Endothelial cell of umbilical vein (primary cell): ENCODE data around the gene ALOX15. TPM values are rescaled to one million over a fixed set of nuclear protein-coding genes. Genes with fewer than 3 reads are reported as not detected.

Experiments
- BruUV-seq: library from RNA; stranded (reverse); fragments of 400-500 nt; replicated peaks from 2 replicates; lab custom pipeline; 2021; lab: Mats Ljungman, UMichigan
- CTCF ChIA-PET: fragments of 300-600, 350-600 bp; sonication (Branson Sonifier 250); formaldehyde crosslinking; loops from one replicate; lab custom pipeline; 2021; ENCODE audit warnings: antibody characterized with exemption, inconsistent platforms; lab: Charles Lee
- POLR2A ChIA-PET: fragments of 300-600, 350-600 bp; sonication (Branson Sonifier 250); formaldehyde crosslinking; loops from one replicate; lab custom pipeline; 2021; ENCODE audit warnings: antibody characterized with exemption, inconsistent platforms; lab: Charles Lee
- DNase-seq: peaks from one replicate; pipeline ENCODE4 v3.0.0-alpha.2; 2011; ENCODE audit warnings: low read depth, low spot score
- FAIRE-seq: peaks from 2 replicates; lab custom pipeline; 2011; peaks lifted over from hg19 to GRCh38; lab: Jason Lieb, UNC
- H2AFZ ChIP-seq: 2 replicates; pipeline ENCODE4 v1.6.0; 2012; ENCODE audit warnings: low read depth, low read length, control low read depth, inconsistent platforms
- H3K27ac ChIP-seq: 2 replicates; pipeline ENCODE4 v1.5.1; 2011; ENCODE audit warnings: low read depth, mild to moderate bottlenecking, control low read depth, low read length, moderate library complexity; ENCODE audit not compliant: insufficient read depth
- H3K27me3 ChIP-seq, 2 experiments: 2 replicates each; pipeline versions ENCODE4 v1.6.0 to v1.6.1; 2011; ENCODE audit warnings: low read length in 2 of 2, mixed read lengths in 1 of 2; ENCODE audit not compliant: control insufficient read depth in 2 of 2, insufficient read depth in 2 of 2
- H3K36me3 ChIP-seq, 2 experiments: 2 replicates in 1 of 2; 3 replicates in 1 of 2; pipeline ENCODE4 v1.5.1; 2011; ENCODE audit warnings: low read length in 2 of 2, mild to moderate bottlenecking in 1 of 2, moderate library complexity in 1 of 2; ENCODE audit not compliant: control insufficient read depth in 2 of 2, insufficient read depth in 2 of 2; ENCODE audit errors: extremely low read depth in 1 of 2
- H3K4me1 ChIP-seq: 3 replicates; pipeline ENCODE4 v1.5.1; 2011; ENCODE audit warnings: mild to moderate bottlenecking, low read length; ENCODE audit not compliant: control insufficient read depth, insufficient read depth; ENCODE audit errors: extremely low read depth
- H3K4me2 ChIP-seq: 2 replicates; pipeline ENCODE4 v1.6.1; 2011; ENCODE audit warnings: low read length, control low read depth, mixed read lengths; ENCODE audit not compliant: insufficient read depth
- H3K4me3 ChIP-seq, 3 experiments: fragments of 200-600 bp in 1 of 3; sonication (generic), shearing (Covaris generic) in 1 of 3; replicated peaks in 1 of 3; 2 replicates each; pipeline ENCODE4 v1.5.1; 2011 to 2016; ENCODE audit warnings: control low read depth in 3 of 3, low read length in 3 of 3, mild to moderate bottlenecking in 2 of 3, inconsistent platforms in 1 of 3, low read depth in 1 of 3, moderate library complexity in 1 of 3; ENCODE audit not compliant: insufficient read depth in 1 of 3
- H3K79me2 ChIP-seq: 2 replicates; pipeline ENCODE4 v1.6.0; 2012; ENCODE audit warnings: low read length, inconsistent platforms; ENCODE audit not compliant: control insufficient read depth, insufficient read depth
- H3K9ac ChIP-seq: replicated peaks from 2 replicates; pipeline ENCODE3; 2011; ENCODE audit warnings: low read length, control low read depth; ENCODE audit not compliant: insufficient read depth; ENCODE audit errors: extremely low read depth
- H3K9me1 ChIP-seq: replicated peaks from 3 replicates; pipeline ENCODE4 v1.6.0; 2011; ENCODE audit warnings: mild to moderate bottlenecking, low read length; ENCODE audit not compliant: control insufficient read depth, insufficient read depth; ENCODE audit errors: extremely low read depth
- H3K9me3 ChIP-seq: replicated peaks from 2 replicates; pipeline ENCODE4 v1.5.1; 2012; ENCODE audit warnings: low read length, inconsistent platforms; ENCODE audit not compliant: control insufficient read depth, insufficient read depth
- H4K20me1 ChIP-seq: replicated peaks from 2 replicates; pipeline ENCODE3; 2011; ENCODE audit warnings: mild to moderate bottlenecking, low read length; ENCODE audit not compliant: control insufficient read depth, insufficient read depth; ENCODE audit errors: extremely low read depth
- CTCF ChIP-seq, 2 donors: IDR thresholded peaks; 1 replicate in 1 of 2; 2 replicates in 1 of 2; pipeline ENCODE4 v1.5.1; 2011; ENCODE audit warnings: low read length in 2 of 2, mild to moderate bottlenecking in 2 of 2, moderate library complexity in 2 of 2, control low read depth in 1 of 2, inconsistent platforms in 1 of 2, low read depth in 1 of 2; ENCODE audit not compliant: insufficient read depth in 1 of 2; ENCODE audit errors: extremely low read depth in 1 of 2
- EZH2 ChIP-seq: IDR thresholded peaks from 2 replicates; pipeline ENCODE4 v1.6.1; 2012; ENCODE audit warnings: borderline replicate concordance, low read depth, mild to moderate bottlenecking, moderate library complexity, low read length, inconsistent platforms; ENCODE audit not compliant: severe bottlenecking
- FOS ChIP-seq: IDR thresholded peaks from 2 replicates; pipeline ENCODE4 v1.6.1; 2011; ENCODE audit warnings: mild to moderate bottlenecking, low read length, moderate library complexity, borderline replicate concordance; ENCODE audit not compliant: insufficient read depth
- MYC ChIP-seq: IDR thresholded peaks from one replicate; pipeline ENCODE4 v1.6.1; 2011; ENCODE audit warnings: mild to moderate bottlenecking, low read depth, low read length
- dilution Hi-C: fragments of 300-500 bp; cut with MboI; formaldehyde crosslinking; loops from one replicate; pipeline ENCODE4 v1.15.0; 2019; ENCODE audit warnings: low sequenced_read_pairs; ENCODE audit not compliant: extremely low pct_ligation_motif_present
- intact Hi-C: fragments of 100-400 bp; cut with micrococcal nuclease; formaldehyde crosslinking; loops from one replicate; pipeline ENCODE4 v1.10.0; 2022
- polyA plus RNA-seq, 4 experiments: library from polyadenylated mRNA; depleted of rRNA in 3 of 4; stranded (reverse) in 3 of 4; unstranded in 1 of 4; fragments of >200 nt; gene quantifications; 2 replicates each; pipeline versions ENCODE4 v1.2.1 to v1.2.3, GENCODE V29; 2011 to 2012; ENCODE audit warnings: missing spikeins in 1 of 4
- total RNA-seq: library from RNA; stranded (reverse); gene quantifications from 2 replicates; pipeline ENCODE4 v1.2.3, GENCODE V29; 2021

The ALOX15 gene
- total and polyA plus RNA-seq, 2 donors (not counting 3 experiments of a cell fraction or from before 2014, with no cell fraction given): not detected

- dilution Hi-C loops (no loop called here), intact Hi-C loops (no loop called here)
- CTCF ChIA-PET: no interaction called here
- H3K79me2 ChIP-seq: no peaks in the 10 kb centered on the region
- no peak overlapping the region for H2AFZ ChIP-seq
- H3K27ac ChIP-seq: no peak overlapping the region
- H4K20me1 ChIP-seq: no peaks in the 10 kb centered on the region
- H3K36me3 ChIP-seq: no peaks in the 10 kb centered on the region
- no peak overlapping the region for H3K9ac ChIP-seq
- DNase-seq: no peak
- H3K4me3 ChIP-seq: no peak overlapping the region
- H3K4me1 ChIP-seq: no peaks in the 10 kb centered on the region
- TF ChIP-seq CTCF (IDR thresholded peaks at IDR 0.05; ENCODE audit: extremely low read depth in 1 of 2, insufficient read depth in 1 of 2, low read depth in 1 of 2, low read length in 2 of 2) (no peak), EZH2 (no peak), MYC (no peak), FOS (no peak)
- no peaks in the 10 kb centered on the region for H3K9me3 ChIP-seq
- POLR2A ChIA-PET: interaction anchor here (1.5 kb wide), 1 partner anchor 12 kb away, joined by 3 read pairs; no protein-coding TSS in a partner anchor
- H3K9me1 ChIP-seq: no peaks in the 10 kb centered on the region
- peaks cover 3 to 6% of the 10 kb centered on the region in 2 experiments for H3K27me3 ChIP-seq
- H3K4me2 ChIP-seq: no peak overlapping the region
- no TSS peak for BruUV-seq
- no peak for FAIRE-seq
These were observed 22.2 kb upstream of the ALOX15 start for GRCh38 chr17:4663711-4664110.
